ENCODE data around the gene RASSF8.
A peak's percentile ranks its signal among the peaks of the same experiment; 100 is the strongest.

Gene RASSF8

GRCh38 chr12:25958428-25959070 is at the start of gene RASSF8:
RASSF8 (plus strand) TSS chr12:25958682; CDS start chr12:26055344, 96,662 bp downstream.
- peak; percentile 40 for DNase-seq

- DNase-seq, result no peak
These were observed 43.9 kb upstream of the RASSF8 start for GRCh38 chr12:25914551-25914950.

- no peak for DNase-seq
These were observed 33.9 kb upstream of the RASSF8 start for GRCh38 chr12:25924491-25925001.

- no peak for DNase-seq
These were observed 33.4 kb upstream of the RASSF8 start for GRCh38 chr12:25925064-25925463.

- DNase-seq, result no peak
These were observed 31.9 kb upstream of the RASSF8 start for GRCh38 chr12:25926536-25926935.

GRCh38 chr12:25929142-25929541 is 29.3 kb upstream of the RASSF8 start:
- no peak for DNase-seq

GRCh38 chr12:25932971-25933370 is 25.5 kb upstream of the RASSF8 start:
- no peak for DNase-seq

- DNase-seq, result no peak
These were observed 24.0 kb upstream of the RASSF8 start for GRCh38 chr12:25934456-25934855.

- no peak for DNase-seq
These were observed 22.9 kb upstream of the RASSF8 start for GRCh38 chr12:25935355-25936144.

- no peak for DNase-seq
These were observed 21.4 kb upstream of the RASSF8 start for GRCh38 chr12:25937096-25937495.

GRCh38 chr12:25938581-25938980 is 19.9 kb upstream of the RASSF8 start:
- DNase-seq, result no peak

- no peak for DNase-seq
These were observed 18.9 kb upstream of the RASSF8 start for GRCh38 chr12:25939606-25940005.

- no peak for DNase-seq
These were observed 17.6 kb upstream of the RASSF8 start for GRCh38 chr12:25940886-25941285.

- no peak for DNase-seq
These were observed 15.8 kb upstream of the RASSF8 start for GRCh38 chr12:25942709-25943108.

- DNase-seq, result no peak
These were observed 14.5 kb upstream of the RASSF8 start for GRCh38 chr12:25943940-25944339.

- DNase-seq, result no peak
These were observed 9.1 kb upstream of the RASSF8 start for GRCh38 chr12:25949343-25949742.

- peak; percentile 8 for DNase-seq
These were observed 8.0 kb upstream of the RASSF8 start for GRCh38 chr12:25950329-25951115.

- DNase-seq, result peak; percentile 12
These were observed 572 bp upstream of the RASSF8 start for GRCh38 chr12:25957793-25958427.

GRCh38 chr12:25959071-25959961 is 834 bp downstream of the RASSF8 start:
- peak; percentile 38 for DNase-seq

- no peak for DNase-seq
These were observed 1.7 kb downstream of the RASSF8 start for GRCh38 chr12:25960143-25960542.

GRCh38 chr12:25960961-25961360 is 2.5 kb downstream of the RASSF8 start:
- no peak for DNase-seq
